Gastroesophageal sphincter (tissue), 4 donors: Measurements from ENCODE around the gene ARHGAP26. TPM values are rescaled to one million over a fixed set of nuclear protein-coding genes. Genes with fewer than 3 reads are reported as not detected.

Experiments
- ATAC-seq: fragments of 150-250 bp; one replicate; pipeline ENCODE4 v1.9.1; 2016; ENCODE audit warnings: mild to moderate bottlenecking, moderate library complexity
- H3K27ac ChIP-seq, 4 donors: fragments of 200-600 bp; sonication (generic) in 3 of 4; 1 replicate in 3 of 4; 2 replicates in 1 of 4; pipeline ENCODE4 v1.5.1; 2016 to 2019
- H3K27me3 ChIP-seq: fragments of 200-600 bp; sonication (generic); one replicate; pipeline ENCODE4 v1.5.1; 2019
- H3K36me3 ChIP-seq, 2 donors: fragments of 200-600 bp; sonication (generic); one replicate each; pipeline ENCODE4 v1.5.1; 2019; ENCODE audit warnings: control low read depth in 1 of 2
- H3K4me1 ChIP-seq, 3 donors: fragments of 200-600 bp; sonication (generic); 1 replicate in 2 of 3; 2 replicates in 1 of 3; pipeline ENCODE4 v1.5.1; 2016 to 2019; ENCODE audit warnings: control low read depth in 2 of 3
- H3K4me3 ChIP-seq, 2 donors: fragments of 200-600 bp; sonication (generic); one replicate each; pipeline ENCODE4 v1.5.1; 2019; ENCODE audit warnings: mild to moderate bottlenecking in 1 of 2, moderate library complexity in 1 of 2
- H3K9me3 ChIP-seq, 3 donors: fragments of 200-600 bp; sonication (generic); one replicate each; pipeline ENCODE4 v1.5.1; 2017 to 2019; ENCODE audit warnings: control low read depth in 2 of 3
- EP300 ChIP-seq: sonication (generic); formaldehyde crosslinking; IDR thresholded peaks from one replicate; pipeline ENCODE4 v1.6.1; 2017; ENCODE audit warnings: antibody characterized with exemption, mild to moderate bottlenecking
- POLR2A ChIP-seq, 2 donors: fragments of 450-650 bp; IDR thresholded peaks; one replicate each; pipeline ENCODE4 v1.6.1; 2017; ENCODE audit warnings: antibody characterized with exemption in 2 of 2, mild to moderate bottlenecking in 2 of 2, moderate library complexity in 1 of 2
- POLR2AphosphoS5 ChIP-seq: sonication (generic); formaldehyde crosslinking; IDR thresholded peaks from one replicate; pipeline ENCODE4 v1.6.1; 2017; ENCODE audit warnings: antibody characterized with exemption
- WGBS, 2 donors: methylation state at CpG; one replicate each; pipeline ENCODE4 v1.1.5; 2018; ENCODE audit warnings: low coverage in 1 of 2; 5-methylcytosine and 5-hydroxymethylcytosine counted together
- total RNA-seq, 4 donors: library from RNA; depleted of rRNA; stranded (reverse); fragments of >200 nt; gene quantifications; one replicate each; pipeline ENCODE4 v1.1.0, GENCODE V29; 2016
- TF ChIP-seq, protein P1 (sequence below), 4 experiments: fragments of 200-600 bp in 2 of 4; fragments of 450-650 bp in 2 of 4; sonication (generic) in 1 of 4; IDR thresholded peaks; one replicate each; pipeline ENCODE4 v1.5.1; 2017 to 2019; ENCODE audit warnings: antibody characterized with exemption in 4 of 4, mild to moderate bottlenecking in 2 of 4, moderate library complexity in 2 of 4

ARHGAP26 gene
- total RNA-seq, 4 donors from 2014 or later, result 15.2 to 41.7 (median 31.7) TPM

GRCh38 chr5:143119291-143119769 lies 349.2 kb downstream of the ARHGAP26 start:
- ATAC-seq, result no peak
- H3K27me3 ChIP-seq, result no peaks in the 10 kb centered on the region
- TF ChIP-seq, protein P1, sequence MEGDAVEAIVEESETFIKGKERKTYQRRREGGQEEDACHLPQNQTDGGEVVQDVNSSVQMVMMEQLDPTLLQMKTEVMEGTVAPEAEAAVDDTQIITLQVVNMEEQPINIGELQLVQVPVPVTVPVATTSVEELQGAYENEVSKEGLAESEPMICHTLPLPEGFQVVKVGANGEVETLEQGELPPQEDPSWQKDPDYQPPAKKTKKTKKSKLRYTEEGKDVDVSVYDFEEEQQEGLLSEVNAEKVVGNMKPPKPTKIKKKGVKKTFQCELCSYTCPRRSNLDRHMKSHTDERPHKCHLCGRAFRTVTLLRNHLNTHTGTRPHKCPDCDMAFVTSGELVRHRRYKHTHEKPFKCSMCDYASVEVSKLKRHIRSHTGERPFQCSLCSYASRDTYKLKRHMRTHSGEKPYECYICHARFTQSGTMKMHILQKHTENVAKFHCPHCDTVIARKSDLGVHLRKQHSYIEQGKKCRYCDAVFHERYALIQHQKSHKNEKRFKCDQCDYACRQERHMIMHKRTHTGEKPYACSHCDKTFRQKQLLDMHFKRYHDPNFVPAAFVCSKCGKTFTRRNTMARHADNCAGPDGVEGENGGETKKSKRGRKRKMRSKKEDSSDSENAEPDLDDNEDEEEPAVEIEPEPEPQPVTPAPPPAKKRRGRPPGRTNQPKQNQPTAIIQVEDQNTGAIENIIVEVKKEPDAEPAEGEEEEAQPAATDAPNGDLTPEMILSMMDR (IDR thresholded peaks at IDR 0.05), result no peak
- TF ChIP-seq POLR2A (IDR thresholded peaks at IDR 0.05) (no peak), EP300 (no peak), POLR2AphosphoS5 (no peak)
- WGBS, 2 donors, result 41 to 73% methylated on average over 2 of the region's 2 CpGs
- H3K27ac ChIP-seq, result no peak overlapping the region
- no peaks in the 10 kb centered on the region for H3K9me3 ChIP-seq
- peaks cover 0 to 6% of the 10 kb centered on the region in 2 donors for H3K36me3 ChIP-seq
- no peak overlapping the region for H3K4me3 ChIP-seq
- no peaks in the 10 kb centered on the region for H3K4me1 ChIP-seq

DNA sequence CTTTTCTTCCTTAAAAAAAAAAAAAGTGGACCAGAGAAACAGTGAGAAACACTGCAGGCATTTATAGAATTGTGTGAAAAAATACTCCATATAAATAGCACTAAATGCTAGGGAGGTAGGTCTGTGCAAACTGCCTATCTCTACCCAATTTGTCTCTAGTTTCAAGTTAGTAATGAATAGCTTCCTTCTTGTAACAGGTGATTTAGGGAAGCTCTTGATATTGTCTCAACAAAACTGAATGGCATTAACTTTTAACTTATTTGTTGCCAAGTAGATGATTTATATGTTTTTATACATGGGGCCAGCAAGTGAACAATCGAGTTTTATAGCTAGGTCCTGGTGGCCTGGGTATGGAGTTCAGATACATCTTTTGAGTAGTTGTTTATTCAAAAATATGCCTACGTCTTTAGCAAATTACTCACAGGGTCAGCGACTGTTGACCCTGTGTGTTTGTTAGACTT lies 349.7 kb downstream of the ARHGAP26 start:
- WGBS, 2 donors, result 76 to 89% methylated on average over 3 of the region's 3 CpGs
- Histone ChIP-seq H3K27me3 (no peaks in the 10 kb centered on the region), H3K9me3 (no peaks in the 10 kb centered on the region), H3K27ac (no peak overlapping the region), H3K36me3 (peaks cover 0 to 6% of the 10 kb centered on the region in 2 donors), H3K4me1 (no peaks in the 10 kb centered on the region), H3K4me3 (no peak overlapping the region)
- no peak for TF ChIP-seq POLR2A (IDR thresholded peaks at IDR 0.05)
- TF ChIP-seq EP300, result no peak
- TF ChIP-seq, protein P1 (IDR thresholded peaks at IDR 0.05), result no peak
- TF ChIP-seq POLR2AphosphoS5, result no peak
- no peak for ATAC-seq

DNA sequence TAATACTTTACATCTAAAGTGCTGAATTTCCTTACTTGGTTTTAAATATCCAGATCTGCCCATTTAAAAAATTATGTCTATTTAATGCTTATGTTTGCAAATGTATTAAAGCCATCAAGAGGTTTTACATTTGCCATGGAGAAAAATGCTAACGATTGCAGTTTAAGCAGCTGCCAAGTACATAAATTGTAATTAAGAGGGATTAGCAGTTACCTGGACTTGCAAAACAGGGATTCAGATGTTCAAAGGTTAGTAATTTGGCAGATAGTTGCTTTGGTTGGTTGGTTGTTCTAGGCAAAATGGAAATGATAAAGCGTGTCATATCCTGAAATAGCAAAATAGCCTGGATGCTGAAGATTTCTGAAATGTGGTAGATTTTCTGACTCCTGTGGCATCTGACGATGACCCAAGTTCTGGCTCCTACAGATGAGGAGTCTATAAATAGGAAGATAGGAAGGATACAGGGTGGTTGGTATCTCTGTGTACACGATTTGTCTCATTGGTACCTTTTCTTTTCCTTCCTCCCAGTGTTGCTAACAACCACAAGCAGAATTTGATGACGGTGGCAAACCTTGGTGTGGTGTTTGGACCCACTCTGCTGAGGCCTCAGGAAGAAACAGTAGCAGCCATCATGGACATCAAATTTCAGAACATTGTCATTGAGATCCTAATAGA lies 350.4 kb downstream of the ARHGAP26 start:
- 85 to 91% methylated on average over 5 of the region's 5 CpGs for WGBS, 2 donors

GRCh38 chr5:143121135-143121475 lies 350.9 kb downstream of the ARHGAP26 start:
- no peaks in the 10 kb centered on the region for H3K27me3 ChIP-seq
- ATAC-seq, result no peak
- H3K27ac ChIP-seq, result no peak overlapping the region
- TF ChIP-seq EP300 (no peak), POLR2A (IDR thresholded peaks at IDR 0.05) (no peak), POLR2AphosphoS5 (no peak)
- H3K9me3 ChIP-seq, result no peaks in the 10 kb centered on the region
- no peak overlapping the region for H3K4me3 ChIP-seq
- H3K4me1 ChIP-seq, result peaks cover 0 to 5% (median 0%) of the 10 kb centered on the region in 3 donors
- peaks cover 0 to 6% of the 10 kb centered on the region in 2 donors for H3K36me3 ChIP-seq
- 100% methylated on average over 2 to 3 of the region's 3 CpGs for WGBS, 2 donors

More for the DNA sequence above, 350.4 kb downstream of the ARHGAP26 start:
- H3K36me3 ChIP-seq, result peaks cover 0 to 6% of the 10 kb centered on the region in 2 donors
- TF ChIP-seq POLR2AphosphoS5 (no peak), EP300 (no peak), POLR2A (IDR thresholded peaks at IDR 0.05) (no peak)
- TF ChIP-seq, protein P1 (IDR thresholded peaks at IDR 0.05), result no peak
- no peaks in the 10 kb centered on the region for H3K9me3 ChIP-seq
- H3K27ac ChIP-seq, result no peak overlapping the region
- no peaks in the 10 kb centered on the region for H3K27me3 ChIP-seq
- no peak overlapping the region for H3K4me3 ChIP-seq
- no peak for ATAC-seq
- peaks cover 0 to under 1% (median 0%) of the 10 kb centered on the region in 3 donors for H3K4me1 ChIP-seq

GRCh38 chr5:143124593-143124992 lies 354.4 kb downstream of the ARHGAP26 start:
- H3K4me1 ChIP-seq, result peaks cover 0 to 32% (median 5%) of the 10 kb centered on the region in 3 donors
- TF ChIP-seq POLR2AphosphoS5 (no peak), EP300 (no peak), POLR2A (IDR thresholded peaks at IDR 0.05) (no peak)
- TF ChIP-seq, protein P1 (IDR thresholded peaks at IDR 0.05), result no peak
- no peaks in the 10 kb centered on the region for H3K27me3 ChIP-seq
- no peak overlapping the region for H3K4me3 ChIP-seq
- H3K36me3 ChIP-seq, result peaks cover 0 to 6% of the 10 kb centered on the region in 2 donors
- H3K9me3 ChIP-seq, result no peaks in the 10 kb centered on the region
- ATAC-seq, result no peak
- WGBS, 2 donors, result 80 to 85% methylated on average over 2 to 3 of the region's 3 CpGs
- H3K27ac ChIP-seq, result no peak overlapping the region
